Heart left ventricle (tissue), 16 donors: ENCODE measurements around the gene CACNA1E. TPM values are rescaled to one million over a fixed set of nuclear protein-coding genes. Genes with fewer than 3 reads are reported as not detected.

Experiments
- ATAC-seq, 4 donors: fragments of 200-7000 bp; cut with Tn5 transposase; one replicate each; pipeline ENCODE4 v1.9.1; 2020 to 2022; ENCODE audit warnings: moderate library complexity in 4 of 4, mild to moderate bottlenecking in 3 of 4, moderate number of reproducible peaks in 1 of 4
- DNase-seq, 5 donors: peaks; one replicate each; pipeline ENCODE4 v3.0.0-alpha.2; 2020
- H3K27ac ChIP-seq, 12 donors: fragments of 200-600 bp; sonication (generic) in 4 of 12; one replicate each; pipeline versions ENCODE4 v1.5.0 to v1.8.0; 2016 to 2022; ENCODE audit warnings: mild to moderate bottlenecking in 2 of 12
- H3K27me3 ChIP-seq, 9 donors: fragments of 200-600 bp; sonication (generic) in 2 of 9; one replicate each; pipeline versions ENCODE4 v1.5.1 to v1.8.0; 2016 to 2022; ENCODE audit warnings: mild to moderate bottlenecking in 3 of 9
- H3K36me3 ChIP-seq, 9 donors: fragments of 200-600 bp; sonication (generic) in 2 of 9; one replicate each; pipeline versions ENCODE4 v1.5.0 to v1.8.0; 2018 to 2022; ENCODE audit warnings: mild to moderate bottlenecking in 2 of 9
- H3K4me1 ChIP-seq, 12 donors: fragments of 200-600 bp; sonication (generic) in 4 of 12; one replicate each; pipeline versions ENCODE4 v1.5.0 to v1.8.0; 2016 to 2022; ENCODE audit warnings: mild to moderate bottlenecking in 3 of 12
- H3K4me3 ChIP-seq, 12 donors: fragments of 200-600 bp; sonication (generic) in 4 of 12; one replicate each; pipeline versions ENCODE4 v1.5.0 to v1.8.0; 2017 to 2022; ENCODE audit warnings: mild to moderate bottlenecking in 9 of 12, moderate library complexity in 4 of 12
- H3K9me3 ChIP-seq, 12 donors: fragments of 200-600 bp; sonication (generic) in 4 of 12; one replicate each; pipeline versions ENCODE4 v1.5.0 to v1.8.0; 2016 to 2022; ENCODE audit warnings: mild to moderate bottlenecking in 1 of 12
- POLR2A ChIP-seq, 2 donors: fragments of 450-650 bp; IDR thresholded peaks; one replicate each; pipeline ENCODE4 v1.6.1; 2017; ENCODE audit warnings: antibody characterized with exemption in 2 of 2, mild to moderate bottlenecking in 2 of 2, moderate library complexity in 2 of 2
- WGBS, 4 donors: extraction: QIAGEN DNeasy Blood & Tissue Kit in 2 of 4; methylation state at CpG; one replicate each; pipeline versions ENCODE4 v1.1.5 to v1.1.7; 2013 to 2018; 5-methylcytosine and 5-hydroxymethylcytosine counted together
- intact Hi-C, 10 donors: fragments of 100-400 bp; cut with DNase I; formaldehyde crosslinking; loops; one replicate each; pipeline versions ENCODE4 v1.11.1 to v1.14.2; 2022
- polyA plus RNA-seq, 2 donors: library from polyadenylated mRNA; stranded (reverse); fragments of 200-250 nt; gene quantifications; one replicate each; pipeline ENCODE4 v1.2.3, GENCODE V29; 2013
- total RNA-seq, 9 donors: library from RNA; depleted of rRNA in 2 of 9; stranded (reverse); fragments of >200 nt in 2 of 9; fragmentation: NEBNext Ultra II Directional in 3 of 9; extraction: Animal tissue kit (Norgen Biotek cat#: 25700) in 3 of 9; gene quantifications; one replicate each; pipeline versions ENCODE4 v1.1.0 to v1.2.4, GENCODE V29; 2016 to 2023
- TF ChIP-seq, protein P1 (sequence below), 12 donors: fragments of 200-600 bp; sonication (generic) in 4 of 12; IDR thresholded peaks; one replicate each; pipeline versions ENCODE4 v1.5.0 to v1.8.0; 2018 to 2022; ENCODE audit warnings: antibody characterized with exemption in 12 of 12, mild to moderate bottlenecking in 5 of 12
- donor health status: ischemic (EF 13 %, LVEDD 7.1; RV severe dilation, severe dysfunction).
- donor health status: healthy with polysubstance abuse.
- donor health status: DM: no; HTN: yes; CAD: no.
- donor health status: DM: no; HTN: no; CAD: no.
- donor health status: ischemic (EF 25% LVEDD 6.9; RV normal size, moderate dysfunction).
- donor health status: ischemic (EF 25% LVEDD 5.7; RV mildly dilated, moderate dysfunction).
- donor health status: healthy.
- donor health status: DM: yes; HTN: yes; CAD: no.
- donor health status: ischemic (EF 35%, LVEDD 5.7; RV mildly dilated, moderate dysfunction).
- donor health status: nonischemic (EF 11% LVEDD 7.7; RV severe dilation, severe dysfunction).
- donor health status: DM: yes; HTN: yes; CAD: no.
- donor health status: PGD.
- donor health status: ischemic (EF 29% LVEDD 5.4; RV normal size, mild dysfunction).
- donor health status: nonischemic (EF 23%, LVEDD 6.1; RV moderate dilation, normal function).

Gene CACNA1E
- total and polyA plus RNA-seq, 11 donors, result 0.02 to 1.9 (median 0.10) TPM

GRCh38 chr1:181783208-181783607 lies 299.9 kb downstream of the CACNA1E start:
- no peak for TF ChIP-seq POLR2A (IDR thresholded peaks at IDR 0.05)
- TF ChIP-seq, protein P1, sequence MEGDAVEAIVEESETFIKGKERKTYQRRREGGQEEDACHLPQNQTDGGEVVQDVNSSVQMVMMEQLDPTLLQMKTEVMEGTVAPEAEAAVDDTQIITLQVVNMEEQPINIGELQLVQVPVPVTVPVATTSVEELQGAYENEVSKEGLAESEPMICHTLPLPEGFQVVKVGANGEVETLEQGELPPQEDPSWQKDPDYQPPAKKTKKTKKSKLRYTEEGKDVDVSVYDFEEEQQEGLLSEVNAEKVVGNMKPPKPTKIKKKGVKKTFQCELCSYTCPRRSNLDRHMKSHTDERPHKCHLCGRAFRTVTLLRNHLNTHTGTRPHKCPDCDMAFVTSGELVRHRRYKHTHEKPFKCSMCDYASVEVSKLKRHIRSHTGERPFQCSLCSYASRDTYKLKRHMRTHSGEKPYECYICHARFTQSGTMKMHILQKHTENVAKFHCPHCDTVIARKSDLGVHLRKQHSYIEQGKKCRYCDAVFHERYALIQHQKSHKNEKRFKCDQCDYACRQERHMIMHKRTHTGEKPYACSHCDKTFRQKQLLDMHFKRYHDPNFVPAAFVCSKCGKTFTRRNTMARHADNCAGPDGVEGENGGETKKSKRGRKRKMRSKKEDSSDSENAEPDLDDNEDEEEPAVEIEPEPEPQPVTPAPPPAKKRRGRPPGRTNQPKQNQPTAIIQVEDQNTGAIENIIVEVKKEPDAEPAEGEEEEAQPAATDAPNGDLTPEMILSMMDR (IDR thresholded peaks at IDR 0.05), result no peak
- no peak for ATAC-seq

DNA sequence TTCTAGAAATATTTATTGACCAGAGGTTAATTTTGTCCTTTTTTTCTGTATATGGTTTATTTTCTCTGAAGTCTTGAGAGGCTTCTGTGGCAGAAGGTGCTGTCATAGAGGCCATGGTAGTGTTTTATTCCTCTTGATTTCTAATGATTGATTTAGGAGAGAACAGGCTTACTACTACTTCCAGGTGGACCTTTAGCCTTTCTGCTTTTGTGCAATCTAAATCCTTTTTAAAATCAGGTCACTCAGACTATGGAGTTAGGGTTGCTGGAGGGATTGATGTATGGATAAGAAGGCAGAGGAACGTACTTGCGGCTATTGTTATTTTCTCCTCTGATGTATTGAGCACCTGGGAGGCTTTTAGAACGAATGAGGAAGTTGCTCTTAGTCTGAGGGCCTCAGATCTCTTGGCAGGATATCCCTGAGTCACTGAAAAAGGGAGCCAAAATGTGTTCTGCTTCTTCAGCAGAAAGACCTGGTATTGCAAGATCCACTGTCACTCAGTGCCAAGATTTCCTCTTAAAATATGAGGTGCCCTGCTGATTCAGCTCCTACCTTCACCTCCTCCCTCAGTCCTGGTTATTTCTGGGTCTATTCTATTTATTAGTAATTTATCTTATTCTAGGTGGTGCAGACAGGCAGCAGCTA lies 300.8 kb downstream of the CACNA1E start:
- no peaks in the 10 kb centered on the region for H3K36me3 ChIP-seq
- TF ChIP-seq POLR2A (IDR thresholded peaks at IDR 0.05), result no peak
- TF ChIP-seq, protein P1 (IDR thresholded peaks at IDR 0.05), result no peak
- 46 to 53% (median 50%) methylated on average over 3 of the region's 3 CpGs for WGBS, 4 donors
- ATAC-seq (no peak), DNase-seq (no peak)
- H3K27me3 ChIP-seq, result peaks cover 0 to 3% (median 0%) of the 10 kb centered on the region in 9 donors
- no peak overlapping the region for H3K4me3 ChIP-seq
- H3K27ac ChIP-seq, result no peak overlapping the region
- intact Hi-C loops, result no loop called here
- no peaks in the 10 kb centered on the region for H3K4me1 ChIP-seq
- H3K9me3 ChIP-seq, result no peaks in the 10 kb centered on the region

More at GRCh38 chr1:181783208-181783607, 299.9 kb downstream of the CACNA1E start:
- no peaks in the 10 kb centered on the region for H3K9me3 ChIP-seq
- 27 to 42% (median 32%) methylated on average over 2 of the region's 2 CpGs for WGBS, 4 donors
- intact Hi-C loops, result no loop called here
- H3K4me1 ChIP-seq, result no peaks in the 10 kb centered on the region
- DNase-seq, result no peak
- no peak overlapping the region for H3K4me3 ChIP-seq
- peaks cover 0 to 3% (median 0%) of the 10 kb centered on the region in 9 donors for H3K27me3 ChIP-seq
- H3K27ac ChIP-seq, result no peak overlapping the region
- no peaks in the 10 kb centered on the region for H3K36me3 ChIP-seq

GRCh38 chr1:181789395-181789794 lies 306.1 kb downstream of the CACNA1E start:
- TF ChIP-seq POLR2A (IDR thresholded peaks at IDR 0.05), result no peak
- TF ChIP-seq, protein P1 (IDR thresholded peaks at IDR 0.05), result no peak
- H3K36me3 ChIP-seq, result no peaks in the 10 kb centered on the region
- H3K9me3 ChIP-seq, result no peaks in the 10 kb centered on the region
- ATAC-seq, result no peak
- intact Hi-C loops, result no loop called here
- H3K27me3 ChIP-seq, result peaks cover 0 to 4% (median 0%) of the 10 kb centered on the region in 9 donors
- H3K4me1 ChIP-seq, result no peaks in the 10 kb centered on the region
- no peak for DNase-seq
- H3K27ac ChIP-seq, result no peak overlapping the region
- H3K4me3 ChIP-seq, result no peak overlapping the region
- WGBS, 4 donors, result 55 to 83% (median 61%) methylated on average over 2 of the region's 2 CpGs

GRCh38 chr1:181791721-181792120 lies 308.4 kb downstream of the CACNA1E start:
- DNase-seq (no peak), ATAC-seq (no peak)
- Histone ChIP-seq H3K9me3 (no peaks in the 10 kb centered on the region), H3K4me1 (no peaks in the 10 kb centered on the region), H3K36me3 (no peaks in the 10 kb centered on the region), H3K27ac (no peak overlapping the region), H3K27me3 (peaks cover 0 to 4% (median 0%) of the 10 kb centered on the region in 9 donors), H3K4me3 (no peak overlapping the region)
- intact Hi-C loops, result no loop called here
- no peak for TF ChIP-seq POLR2A (IDR thresholded peaks at IDR 0.05)
- TF ChIP-seq, protein P1 (IDR thresholded peaks at IDR 0.05), result no peak
- 60 to 74% (median 68%) methylated on average over 5 to 6 of the region's 6 CpGs for WGBS, 4 donors
